Astrocyte (in vitro differentiated cells and primary cell): ENCODE measurements around the gene S100PBP.

ENCODE experiments used
- EZH2 ChIP-seq: IDR thresholded peaks from 2 replicates; pipeline ENCODE4 v1.6.1; 2012; ENCODE audit warnings: mild to moderate bottlenecking, low read length, inconsistent platforms; ENCODE audit not compliant: insufficient read depth
- TF ChIP-seq, protein P1 (sequence below): IDR thresholded peaks from 2 replicates; pipeline ENCODE4 v1.5.1; 2011; ENCODE audit warnings: low read depth, mild to moderate bottlenecking, inconsistent platforms, low read length, moderate library complexity; ENCODE audit not compliant: insufficient read depth

DNA sequence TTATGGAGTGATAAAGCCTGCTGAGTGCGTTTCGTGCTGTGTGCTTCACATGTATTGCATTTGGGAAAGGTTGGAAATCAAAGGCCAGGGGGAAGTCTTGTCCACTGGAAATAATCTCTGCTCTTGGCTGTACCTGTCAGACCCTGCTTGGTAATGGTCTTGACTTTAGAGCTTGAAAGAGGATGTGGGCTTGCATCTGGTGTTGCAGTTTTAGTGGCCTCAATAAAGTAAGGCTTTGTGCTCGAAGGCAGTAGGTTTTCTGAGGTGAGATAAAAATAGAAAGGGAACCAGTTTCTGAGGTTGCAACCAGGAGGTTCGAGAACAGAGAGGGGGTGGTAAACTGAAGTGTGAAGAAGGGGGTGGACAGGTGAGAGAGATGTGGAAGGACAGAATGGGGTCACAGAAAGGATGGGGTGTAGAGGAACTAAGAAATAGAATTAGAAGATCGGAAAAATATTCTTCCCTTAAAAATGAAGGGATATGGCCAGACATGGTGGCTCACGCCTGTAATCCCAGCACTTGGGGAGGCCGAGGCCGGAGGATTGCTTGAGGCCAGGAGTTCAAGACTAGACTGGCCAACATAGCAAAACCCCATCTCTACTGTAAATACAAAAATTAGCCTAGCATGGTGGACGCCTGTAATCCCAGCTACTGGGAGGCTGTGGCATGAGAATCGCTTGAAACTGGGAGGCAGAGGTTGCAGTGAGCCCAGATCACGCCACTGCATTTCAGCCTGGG is 1.5 kb downstream of the S100PBP start:
- TF ChIP-seq EZH2, result no peak
- TF ChIP-seq, protein P1, sequence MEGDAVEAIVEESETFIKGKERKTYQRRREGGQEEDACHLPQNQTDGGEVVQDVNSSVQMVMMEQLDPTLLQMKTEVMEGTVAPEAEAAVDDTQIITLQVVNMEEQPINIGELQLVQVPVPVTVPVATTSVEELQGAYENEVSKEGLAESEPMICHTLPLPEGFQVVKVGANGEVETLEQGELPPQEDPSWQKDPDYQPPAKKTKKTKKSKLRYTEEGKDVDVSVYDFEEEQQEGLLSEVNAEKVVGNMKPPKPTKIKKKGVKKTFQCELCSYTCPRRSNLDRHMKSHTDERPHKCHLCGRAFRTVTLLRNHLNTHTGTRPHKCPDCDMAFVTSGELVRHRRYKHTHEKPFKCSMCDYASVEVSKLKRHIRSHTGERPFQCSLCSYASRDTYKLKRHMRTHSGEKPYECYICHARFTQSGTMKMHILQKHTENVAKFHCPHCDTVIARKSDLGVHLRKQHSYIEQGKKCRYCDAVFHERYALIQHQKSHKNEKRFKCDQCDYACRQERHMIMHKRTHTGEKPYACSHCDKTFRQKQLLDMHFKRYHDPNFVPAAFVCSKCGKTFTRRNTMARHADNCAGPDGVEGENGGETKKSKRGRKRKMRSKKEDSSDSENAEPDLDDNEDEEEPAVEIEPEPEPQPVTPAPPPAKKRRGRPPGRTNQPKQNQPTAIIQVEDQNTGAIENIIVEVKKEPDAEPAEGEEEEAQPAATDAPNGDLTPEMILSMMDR, result no peak
